GM18498 (cell line): ENCODE measurements around the gene ARF4.

ENCODE experiments used
- ATAC-seq: cut with Tn5 transposase; IDR thresholded peaks from one replicate; pipeline ENCODE4 v1.9.1; 2021; ENCODE audit warnings: mild to moderate bottlenecking, moderate library complexity; ENCODE audit not compliant: unreplicated experiment

Gene ARF4

GRCh38 chr3:57582474-57583168, 14.5 kb downstream of the ARF4 start:
- no peak for ATAC-seq

DNA sequence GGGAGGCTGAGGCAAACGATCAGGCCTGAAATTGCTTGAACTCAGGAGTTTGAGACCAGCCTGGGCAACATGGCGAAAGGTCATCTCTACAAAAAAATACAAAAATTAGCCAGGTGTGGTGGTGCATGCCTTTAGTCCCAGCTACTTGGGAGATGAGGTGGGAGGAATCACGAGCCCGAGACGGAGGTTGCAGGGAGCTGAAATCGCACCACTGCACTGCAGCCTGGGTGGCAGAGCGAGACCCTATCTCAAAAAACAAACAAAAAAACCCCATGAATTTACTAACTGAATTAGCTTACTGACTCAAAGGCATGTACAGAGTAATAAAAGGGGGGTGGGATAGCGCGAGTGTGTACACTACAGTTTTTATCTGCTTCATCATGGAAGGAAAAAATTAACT, 19.3 kb downstream of the ARF4 start:
- no peak for ATAC-seq

GRCh38 chr3:57575966-57576626, 21.0 kb downstream of the ARF4 start:
- no peak for ATAC-seq

DNA sequence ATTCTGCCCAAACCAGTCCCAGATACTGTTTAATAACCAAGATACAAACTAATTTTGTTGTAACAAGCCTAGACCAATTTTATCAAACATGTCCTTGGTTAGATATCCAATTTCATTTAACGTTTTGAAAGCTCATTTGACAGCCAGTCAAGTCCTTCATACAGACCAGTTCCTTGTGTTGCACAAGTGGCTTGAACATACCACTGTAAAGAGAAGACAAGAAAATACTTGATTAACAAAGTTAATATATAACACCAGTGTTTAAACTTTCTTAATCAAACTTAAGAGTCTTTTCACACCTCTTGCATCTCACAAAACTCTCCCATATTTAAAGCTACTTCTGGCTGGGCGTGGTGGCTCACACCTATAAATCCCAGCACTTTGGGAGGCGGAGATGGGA, 25.0 kb downstream of the ARF4 start:
- ATAC-seq = no peak

DNA sequence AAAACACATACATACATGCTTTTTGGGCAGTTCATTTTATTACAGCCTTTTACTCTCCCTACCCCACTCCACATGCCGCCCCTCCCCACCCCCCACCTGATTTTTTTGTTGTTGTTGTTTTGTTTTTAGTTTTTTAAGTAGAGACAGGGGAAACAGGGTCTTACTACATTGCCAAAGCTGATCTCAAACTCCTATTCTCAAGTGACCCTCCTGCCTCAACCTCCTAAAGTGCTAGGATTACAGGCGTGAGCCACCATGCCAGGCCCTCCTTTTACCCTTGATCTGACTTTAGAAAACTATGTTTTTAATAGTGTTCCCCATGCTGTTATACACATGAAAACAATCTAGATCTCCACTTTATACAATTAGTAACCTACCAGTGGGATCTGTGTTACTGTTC, 26.3 kb downstream of the ARF4 start:
- no peak for ATAC-seq

GRCh38 chr3:57569859-57570450, 27.2 kb downstream of the ARF4 start:
- ATAC-seq = no peak

GRCh38 chr3:57559526-57559925, 37.6 kb downstream of the ARF4 start:
- no peak for ATAC-seq

DNA sequence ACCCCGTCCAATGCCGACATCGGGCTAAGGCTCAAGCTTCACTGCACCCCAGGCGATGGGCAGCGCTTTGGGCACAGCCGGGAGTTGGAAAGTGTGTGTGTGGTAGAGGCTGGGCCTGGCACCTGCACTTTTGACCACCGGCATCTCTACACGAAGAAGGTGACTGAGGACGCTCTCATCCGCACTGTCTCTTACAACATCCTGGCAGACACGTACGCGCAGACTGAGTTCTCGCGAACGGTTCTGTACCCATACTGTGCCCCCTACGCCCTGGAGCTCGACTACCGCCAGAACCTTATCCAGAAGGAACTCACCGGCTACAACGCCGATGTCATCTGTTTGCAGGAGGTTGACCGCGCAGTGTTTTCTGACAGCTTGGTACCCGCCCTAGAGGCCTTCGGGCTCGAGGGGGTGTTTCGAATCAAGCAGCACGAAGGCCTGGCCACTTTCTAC, 40.0 kb downstream of the ARF4 start:
- ATAC-seq = peak; percentile 28

- ATAC-seq = peak; percentile 32
These were observed 40.6 kb downstream of the ARF4 start for GRCh38 chr3:57556459-57557084.

- peak; percentile 86 for ATAC-seq
These were observed 41.2 kb downstream of the ARF4 start, which contains the start of gene PDE12 for GRCh38 chr3:57555738-57556458. Gene PDE12 (plus strand): TSS chr3:57556274. CDS start chr3:57556380, 106 bp downstream.

DNA sequence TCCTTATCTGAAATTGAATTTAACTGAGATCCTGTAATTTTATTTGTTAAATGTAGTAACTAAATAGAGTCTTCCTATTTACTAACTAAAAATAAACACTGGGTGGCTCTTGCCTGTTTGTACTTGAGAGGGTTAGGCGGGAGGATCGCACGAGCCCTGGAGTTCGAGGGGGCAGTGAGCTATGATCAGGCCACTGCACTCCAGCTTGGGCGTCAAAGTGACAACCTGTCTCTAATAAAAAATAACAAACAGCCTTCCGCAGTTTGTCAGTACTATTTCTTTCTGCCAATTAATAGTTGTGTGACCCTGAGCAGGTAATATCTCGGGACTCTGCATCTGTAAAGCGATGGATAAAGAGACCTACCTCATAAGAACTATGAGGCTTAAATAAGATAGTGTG, 41.8 kb downstream of the ARF4 start:
- ATAC-seq = no peak

DNA sequence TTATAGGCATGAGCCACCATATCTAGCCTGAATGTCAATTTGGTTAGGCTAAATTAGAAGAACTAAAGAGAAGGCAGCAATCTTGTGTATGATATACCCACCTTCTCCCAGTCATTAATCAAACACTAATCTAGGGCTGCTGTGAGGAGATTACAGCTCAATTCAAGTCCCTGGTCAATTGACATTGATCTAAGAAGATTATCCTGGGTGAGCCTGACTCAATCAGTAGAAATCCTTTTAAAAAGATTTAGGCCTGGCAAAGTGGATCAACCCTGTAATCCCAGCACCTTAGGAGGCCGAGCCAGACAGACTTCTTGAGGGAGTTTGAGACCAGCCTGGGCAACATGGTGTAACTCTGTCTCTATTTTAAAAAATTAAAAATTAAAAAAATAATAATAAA, 50.5 kb downstream of the ARF4 start:
- no peak for ATAC-seq

DNA sequence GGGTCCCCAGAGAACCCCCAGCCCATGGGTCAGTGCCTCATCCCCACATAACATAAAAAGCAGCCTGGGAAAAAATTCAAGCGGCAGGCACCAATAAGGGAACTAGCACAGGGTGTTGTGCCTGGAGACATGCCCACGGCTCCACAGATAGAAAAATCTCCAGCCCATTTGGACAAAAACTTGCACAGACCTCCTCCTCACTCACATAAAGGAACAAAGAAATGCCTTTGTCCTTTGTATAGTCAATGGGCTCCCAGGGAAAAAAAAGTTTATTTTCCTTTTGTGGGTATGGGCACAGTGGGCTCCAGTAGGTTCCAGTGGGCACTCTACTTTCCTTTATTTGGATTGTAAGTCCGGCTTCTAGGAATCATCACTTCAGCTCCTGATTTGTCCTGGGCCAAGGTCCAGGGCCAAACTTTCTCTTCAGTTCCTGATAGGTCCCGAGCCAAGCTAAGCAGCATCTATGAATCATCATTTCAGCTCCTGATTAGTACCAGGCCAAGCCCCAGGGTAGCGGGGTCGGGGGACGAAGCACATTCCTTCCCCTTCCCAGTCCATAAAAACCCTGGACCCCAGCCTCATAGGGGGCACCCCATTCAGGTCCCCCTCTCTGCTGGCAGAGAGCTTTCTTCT, 51.4 kb downstream of the ARF4 start:
- ATAC-seq = no peak

- no peak for ATAC-seq
These were observed 52.7 kb downstream of the ARF4 start, which contains the start of gene DNAH12 for GRCh38 chr3:57544181-57545125. Gene DNAH12 (minus strand): TSS chr3:57544344. CDS start chr3:57542870, 1,474 bp downstream.

GRCh38 chr3:57538465-57538864, 58.7 kb downstream of the ARF4 start:
- ATAC-seq = no peak

GRCh38 chr3:57530071-57530608, 67.0 kb downstream of the ARF4 start:
- ATAC-seq = no peak
